Measurements from ENCODE around the gene FKBP5.
"Not testable (repeated sequence)": the region's sequence is repeated elsewhere in the genome, so short reads cannot be mapped to it uniquely, and the experiment has no call there.

GRCh38 chr6:35690006-35690405 lies 1.3 kb upstream of the FKBP5 start:
- not testable (repeated sequence) for TF ChIP-seq TBP (optimal IDR thresholded peaks at IDR 0.05; ENCODE audit: low read depth, low read length); JUN (IDR thresholded peaks at IDR 0.05; ENCODE audit: borderline replicate concordance, low read depth, low read length); JUN (CRISPR knock-in tag; IDR thresholded peaks at IDR 0.05; ENCODE audit: borderline replicate concordance); POLR2A (conservative IDR thresholded peaks at IDR 0.05); LARP7 (IDR thresholded peaks at IDR 0.05); EP300 (IDR thresholded peaks at IDR 0.05; ENCODE audit: low read length); FOXK2 (conservative IDR thresholded peaks at IDR 0.05 in 1 of 2, IDR thresholded peaks at IDR 0.05 in 1 of 2; ENCODE audit: low read depth in 2 of 2); NKRF (IDR thresholded peaks at IDR 0.05; ENCODE audit: borderline replicate concordance); ZNF384 (IDR thresholded peaks at IDR 0.05; ENCODE audit: low read depth, low read length); GABPA (tag; conservative IDR thresholded peaks at IDR 0.05; ENCODE audit: low read depth); HNRNPLL (IDR thresholded peaks at IDR 0.05; ENCODE audit: low read depth, low read length, poor library complexity, severe bottlenecking); ZNF449 (CRISPR knock-in tag; IDR thresholded peaks at IDR 0.05); PATZ1 (CRISPR knock-in tag; IDR thresholded peaks at IDR 0.05; ENCODE audit: borderline replicate concordance); BRF2 (IDR thresholded peaks at IDR 0.05; ENCODE audit: borderline replicate concordance, insufficient read depth, insufficient read length); TAF1 (IDR thresholded peaks at IDR 0.05; ENCODE audit: control insufficient read depth, extremely low read depth, insufficient read depth, low read length, severe bottlenecking)
